HG03135 (cell line): ENCODE results near the gene CTIF.
A peak's percentile ranks its signal among the peaks of the same experiment; 100 is the strongest.

Experiments used
- ATAC-seq: cut with Tn5 transposase; IDR thresholded peaks from one replicate; pipeline ENCODE4 v1.9.1; 2021; ENCODE audit warnings: mild to moderate bottlenecking, moderate library complexity; ENCODE audit not compliant: unreplicated experiment

The CTIF gene

DNA sequence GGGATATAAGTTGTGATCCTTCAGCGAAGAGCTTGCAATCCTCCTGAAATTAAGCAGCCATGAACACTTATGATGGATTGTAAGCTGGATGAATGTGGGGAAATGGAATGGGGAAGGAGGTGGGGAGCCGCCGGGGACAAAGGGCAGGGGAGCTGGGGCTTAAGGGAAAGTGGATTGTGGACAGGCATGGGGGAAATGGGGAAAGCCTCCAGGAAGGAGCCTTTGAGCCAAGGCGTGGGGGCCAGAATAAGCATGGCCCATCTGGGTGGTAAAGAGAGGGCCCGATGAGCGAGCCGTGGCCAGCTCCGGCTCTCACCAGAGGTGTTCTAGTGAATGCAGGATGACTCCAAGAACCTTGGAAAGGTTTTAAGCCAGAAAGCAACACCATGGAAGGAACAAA, 288.0 kb downstream of the CTIF start:
- no peak for ATAC-seq

DNA sequence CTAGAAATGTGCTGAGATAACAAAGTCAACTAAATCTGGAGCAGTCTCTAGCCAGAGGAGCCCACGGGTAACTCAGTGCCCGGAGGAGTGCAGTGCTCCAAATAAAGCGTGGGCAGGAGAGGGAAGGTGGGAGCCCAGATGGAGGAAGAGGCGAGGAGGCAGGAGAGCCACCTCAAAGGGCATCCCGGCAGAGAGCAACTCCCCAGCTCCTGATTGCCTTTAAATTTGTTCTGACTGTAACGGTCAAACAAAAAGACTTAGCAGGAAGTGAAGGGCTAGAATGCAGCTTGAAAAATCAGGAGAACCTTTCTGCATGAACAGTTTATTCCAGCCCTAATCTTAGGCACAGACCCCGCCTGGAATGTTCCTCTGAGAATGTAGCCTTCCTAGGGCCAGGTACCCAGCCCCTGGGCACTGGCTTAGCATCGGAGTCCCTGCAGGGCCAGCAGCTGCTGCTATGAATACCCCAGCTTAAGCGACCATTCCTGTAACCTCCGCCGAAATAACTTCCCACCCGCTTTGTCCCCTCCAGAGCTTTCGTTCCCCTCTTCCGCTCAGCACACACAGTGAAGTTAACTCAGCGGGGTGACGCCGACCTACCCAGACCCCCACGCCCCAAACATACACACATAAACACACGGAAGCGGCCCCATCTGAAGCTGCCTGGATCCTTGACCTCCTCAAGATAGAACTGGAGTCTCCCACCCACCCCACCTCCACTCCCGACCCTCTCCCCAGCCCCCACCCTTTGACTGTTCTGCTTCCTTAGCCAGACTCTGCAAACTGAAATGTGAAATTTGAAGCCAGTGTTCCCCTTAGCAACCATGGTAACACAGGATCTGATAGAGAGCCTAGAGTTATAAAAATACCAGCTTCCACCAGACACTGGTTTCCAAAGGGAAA, 288.7 kb downstream of the CTIF start:
- ATAC-seq: no peak

DNA sequence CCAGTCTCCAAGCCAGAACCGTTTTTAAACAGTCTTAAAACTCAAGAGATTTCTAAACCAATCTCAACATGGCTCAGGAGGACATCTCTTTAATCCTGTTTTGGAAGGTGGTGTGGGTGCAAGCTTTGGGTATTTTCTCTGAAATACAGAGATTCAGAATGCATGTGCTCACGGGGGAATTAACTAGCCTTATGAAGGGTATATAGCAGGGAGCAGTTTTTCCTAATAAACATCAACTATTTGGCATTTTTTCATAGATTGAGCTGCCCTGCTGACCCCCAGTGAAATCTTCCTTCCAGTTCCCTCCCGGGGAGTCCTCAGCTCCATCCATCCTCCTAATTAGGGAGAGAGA, 289.3 kb downstream of the CTIF start:
- ATAC-seq: no peak

DNA sequence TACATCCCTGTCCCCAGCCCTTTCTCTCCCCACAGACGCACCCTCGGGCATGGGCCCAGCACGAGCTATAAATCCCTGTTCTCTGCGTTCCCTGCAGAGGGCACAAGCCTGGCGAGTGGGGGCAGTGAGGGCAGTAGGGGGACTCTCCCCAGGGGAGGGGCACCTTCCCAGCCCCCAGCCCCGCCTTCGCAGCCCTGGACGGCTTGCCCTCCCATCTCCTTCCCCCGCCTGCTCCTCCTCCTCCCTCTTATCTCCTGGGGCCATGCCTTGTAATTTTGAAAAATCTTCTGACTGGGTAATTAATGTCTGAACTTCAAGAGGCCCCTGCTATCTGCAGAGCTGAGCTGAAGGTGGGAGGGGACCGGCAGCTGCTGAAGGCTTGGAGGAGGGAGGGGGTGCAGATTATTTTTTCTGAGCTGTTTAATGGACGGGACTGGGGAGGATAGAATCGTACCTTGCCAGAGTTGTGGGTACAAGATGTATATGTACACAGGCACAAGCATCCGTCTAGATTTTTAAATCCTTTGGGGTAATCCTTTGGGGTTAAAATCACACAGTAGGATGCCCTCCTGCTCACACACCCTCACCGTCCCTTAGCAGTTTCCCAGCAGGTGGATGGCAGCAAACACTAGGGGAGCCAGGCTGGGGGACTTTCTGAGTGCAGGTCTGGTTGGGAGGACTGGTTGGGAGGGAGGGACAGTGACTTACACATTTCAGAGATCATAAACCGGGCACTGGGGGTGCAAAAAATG, 290.0 kb downstream of the CTIF start:
- no peak for ATAC-seq

DNA sequence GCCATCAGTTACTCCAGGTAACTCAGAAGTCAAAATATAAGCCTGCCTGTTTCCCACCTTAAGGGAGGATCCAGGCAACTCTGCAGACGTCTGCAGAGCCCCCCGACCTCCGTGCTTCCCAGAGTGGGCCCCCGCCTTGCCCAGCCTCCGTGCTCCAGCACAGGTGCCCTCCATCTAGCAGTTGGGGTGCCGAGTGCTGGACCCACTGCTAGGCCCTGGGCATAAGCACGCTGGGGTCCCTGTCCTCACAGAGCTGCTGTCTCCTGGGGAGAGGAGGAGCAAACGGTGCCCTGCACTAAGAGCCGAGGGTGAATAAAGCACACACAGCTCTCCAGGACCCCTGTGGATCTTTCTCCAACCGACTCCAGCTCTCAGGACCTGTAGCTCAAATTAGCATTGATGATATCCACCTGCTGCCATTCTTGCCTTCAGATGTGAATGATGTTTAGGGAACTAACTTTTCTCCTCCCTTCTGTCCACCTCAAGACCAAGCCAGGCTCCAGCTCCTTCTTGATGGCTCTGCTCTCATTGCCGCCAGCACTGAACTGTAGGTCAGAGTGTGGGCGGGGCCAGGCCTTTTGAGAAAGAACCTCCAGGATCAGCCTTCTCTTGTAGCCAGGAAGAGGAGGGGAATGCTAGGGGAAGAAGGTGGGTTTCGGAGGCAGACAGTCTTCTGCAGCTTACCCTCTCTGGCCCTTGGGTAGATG, 290.8 kb downstream of the CTIF start:
- ATAC-seq: no peak

DNA sequence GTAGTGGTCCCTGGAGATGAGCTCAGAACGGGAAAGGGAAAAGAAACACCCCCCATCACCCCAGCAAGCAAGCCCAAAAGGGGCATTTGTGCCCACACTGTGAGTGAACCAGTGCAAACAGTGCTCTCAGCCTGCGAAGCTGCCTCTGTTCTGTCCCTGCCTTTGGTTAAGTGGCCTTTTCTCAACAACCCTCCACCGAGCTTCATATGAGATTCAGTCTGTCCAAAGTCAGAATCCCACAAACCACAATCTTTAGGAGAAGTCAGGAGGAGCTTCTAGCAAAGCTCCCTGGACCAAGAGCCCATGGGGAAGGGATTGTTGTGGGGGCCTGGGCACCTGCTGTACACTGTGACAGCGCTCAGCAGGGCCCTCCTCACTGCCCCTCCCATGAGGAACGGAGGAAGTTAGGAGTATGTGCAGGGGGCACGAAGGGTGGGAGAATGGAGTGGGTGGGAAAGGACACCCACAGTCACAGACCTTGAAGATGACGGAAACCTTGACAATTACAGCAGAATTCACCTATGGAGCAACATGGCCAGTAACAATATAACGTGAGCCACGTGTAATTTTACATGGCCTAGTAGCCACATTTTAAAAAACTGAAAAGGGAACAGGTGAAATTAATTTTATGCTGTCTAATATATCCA, 292.4 kb downstream of the CTIF start:
- ATAC-seq: no peak

DNA sequence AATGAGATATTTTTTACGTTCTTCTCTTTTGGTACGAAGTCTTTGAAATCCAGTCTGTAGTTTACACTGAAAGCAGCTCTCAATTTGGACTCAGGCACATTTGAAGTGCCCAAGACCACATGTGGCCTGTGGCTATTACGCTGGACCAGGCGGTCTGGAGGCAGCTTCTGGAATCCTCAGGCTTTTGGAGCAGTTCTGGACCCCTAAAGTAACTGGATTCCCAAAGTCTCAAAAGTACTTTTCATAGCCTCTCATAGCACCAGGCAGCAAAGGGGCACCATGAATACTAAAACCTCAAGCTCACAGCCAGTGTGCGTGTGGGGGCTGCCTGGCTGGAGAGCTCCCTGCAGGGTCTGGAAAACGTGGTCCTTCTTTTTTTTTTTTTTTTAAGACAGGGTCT, 293.0 kb downstream of the CTIF start:
- ATAC-seq: no peak

DNA sequence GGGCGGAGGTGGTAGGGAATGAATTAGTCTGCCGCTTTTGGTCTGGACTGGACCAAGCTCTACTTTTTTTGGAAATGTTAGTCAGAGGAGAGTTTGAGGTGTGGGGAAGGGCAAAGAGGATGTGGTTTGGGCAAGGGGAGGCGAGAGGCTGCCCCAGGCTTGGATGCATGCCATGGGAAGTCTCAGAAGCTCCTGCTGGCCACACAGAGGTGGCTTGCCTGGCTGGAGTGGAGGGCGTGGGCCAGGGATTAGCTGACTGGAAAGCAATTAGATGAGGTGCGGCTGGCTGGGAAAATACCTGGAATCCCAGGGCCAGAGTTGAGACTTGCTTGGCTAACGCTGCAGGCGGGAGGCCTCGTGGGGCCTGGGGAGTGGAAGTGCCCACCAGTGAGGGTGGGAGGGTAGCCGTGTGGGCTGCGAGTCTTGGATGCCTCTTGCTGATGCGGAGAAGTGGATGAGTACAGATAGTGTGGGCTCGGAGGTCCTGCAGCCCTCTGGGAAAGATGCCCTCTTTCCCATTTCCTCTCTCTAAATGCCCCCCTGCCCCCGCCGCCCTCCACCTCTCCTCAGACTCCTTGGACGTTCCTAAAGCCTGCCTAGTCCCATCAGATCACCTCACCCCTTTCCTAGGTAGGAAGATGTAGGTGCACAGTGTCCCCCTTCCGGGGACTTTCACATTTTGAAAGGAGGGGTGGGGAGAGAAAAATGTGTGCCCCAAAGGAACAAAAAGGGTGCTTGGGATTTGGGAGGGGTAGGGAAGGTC, 294.3 kb downstream of the CTIF start:
- no peak for ATAC-seq

DNA sequence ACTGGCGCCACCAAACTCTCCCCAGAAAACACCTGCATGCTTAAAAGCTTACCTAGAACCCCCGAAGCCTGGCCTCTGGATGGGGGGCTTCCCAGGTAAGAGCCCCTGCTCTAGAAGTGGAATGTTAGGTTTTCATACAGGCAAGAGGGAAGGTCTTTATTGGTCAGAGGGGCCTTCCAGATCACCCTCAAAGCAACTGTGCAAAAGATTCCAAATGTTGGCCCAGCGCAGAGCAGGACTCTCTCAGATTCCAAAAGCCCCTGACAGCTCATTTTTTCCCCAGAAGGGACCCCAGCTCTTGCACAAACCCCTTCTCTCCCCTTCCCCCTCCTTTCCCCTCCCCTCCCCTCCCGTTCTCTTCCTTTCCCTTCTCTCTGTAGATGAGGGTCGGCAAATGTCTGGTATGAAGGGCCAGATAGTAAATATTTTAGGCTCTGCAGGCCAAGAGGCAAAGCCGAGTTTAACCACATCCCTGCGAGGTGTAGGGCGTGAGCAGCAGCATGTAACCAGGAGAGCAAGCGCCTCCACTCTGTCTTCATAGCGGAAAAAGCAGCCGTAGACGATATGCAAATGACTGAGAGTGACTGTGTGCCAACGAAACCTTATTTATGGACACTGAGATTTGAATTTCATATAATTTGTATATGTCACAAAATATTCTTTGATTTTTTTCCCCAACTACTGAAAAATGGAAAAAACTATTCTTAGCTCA, 295.0 kb downstream of the CTIF start:
- ATAC-seq: peak; percentile 71

DNA sequence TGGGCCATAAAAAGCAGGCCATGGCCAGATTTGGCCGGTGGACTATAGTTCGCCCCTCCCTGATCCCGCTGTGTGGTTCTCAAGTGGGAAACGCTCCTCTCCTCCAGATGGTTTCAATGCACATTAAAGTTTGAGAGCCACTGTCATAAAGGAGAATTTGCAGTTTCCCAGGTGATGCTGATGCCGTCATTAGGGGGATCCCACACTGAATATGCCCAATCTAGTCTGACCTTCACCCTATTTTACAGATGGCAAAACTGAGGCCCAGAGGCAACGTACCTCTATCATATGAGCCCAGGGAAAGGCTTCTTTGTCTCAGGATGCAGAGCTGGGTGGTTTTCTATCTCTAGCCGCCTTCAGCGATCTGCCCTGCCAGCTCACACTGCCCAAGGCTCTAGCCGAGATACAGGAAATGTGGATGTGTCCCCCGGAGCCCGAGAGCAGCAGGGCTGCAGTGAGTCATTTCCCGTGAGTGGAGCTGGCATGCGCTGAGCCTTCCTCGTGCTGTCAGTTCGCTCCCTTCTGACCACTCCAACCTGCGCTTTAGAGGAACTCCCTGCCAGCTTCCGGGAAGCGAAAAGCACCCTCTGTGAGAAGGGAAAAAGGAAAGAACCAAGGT, 295.7 kb downstream of the CTIF start:
- peak; percentile 55 for ATAC-seq

DNA sequence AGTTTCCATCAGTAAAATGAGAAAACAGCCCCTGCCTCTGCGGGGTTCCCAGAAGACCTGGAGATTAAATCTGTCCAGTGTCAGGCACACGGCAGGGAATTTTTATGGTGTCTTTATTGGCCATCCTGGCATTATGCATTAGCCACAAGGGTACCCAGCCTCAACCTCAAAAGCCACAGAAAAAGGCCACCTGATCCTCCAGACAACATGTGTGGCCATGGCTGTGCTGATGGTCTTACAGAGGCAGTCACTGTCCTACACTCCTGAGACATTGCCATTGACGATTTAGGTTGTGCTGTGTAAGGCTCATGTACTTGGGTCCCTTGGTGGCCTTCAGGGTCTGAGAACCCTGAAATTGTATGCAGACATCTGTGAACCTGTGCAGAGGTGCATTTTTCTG, 296.3 kb downstream of the CTIF start:
- no peak for ATAC-seq

DNA sequence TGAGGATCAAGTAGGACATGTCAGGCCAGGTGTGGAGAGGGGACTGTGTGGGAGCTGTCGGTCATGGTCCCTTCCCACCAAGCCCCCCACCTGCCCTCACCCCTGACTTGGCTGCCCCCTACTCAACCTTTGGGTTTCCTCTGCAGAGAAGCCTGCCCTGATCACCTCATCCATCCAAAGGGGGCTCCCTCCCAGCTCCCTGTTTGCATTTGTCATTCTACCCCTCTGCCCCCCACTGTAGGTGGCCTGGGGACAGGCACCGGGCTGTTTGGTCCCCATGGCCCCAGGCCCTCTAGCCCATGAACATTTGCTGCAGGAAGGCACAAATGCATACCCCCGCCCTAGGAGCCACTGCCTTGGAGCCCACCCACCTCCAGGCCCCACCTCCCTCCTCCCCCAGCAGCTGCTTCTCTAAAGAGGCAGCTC, 296.9 kb downstream of the CTIF start:
- ATAC-seq: no peak

DNA sequence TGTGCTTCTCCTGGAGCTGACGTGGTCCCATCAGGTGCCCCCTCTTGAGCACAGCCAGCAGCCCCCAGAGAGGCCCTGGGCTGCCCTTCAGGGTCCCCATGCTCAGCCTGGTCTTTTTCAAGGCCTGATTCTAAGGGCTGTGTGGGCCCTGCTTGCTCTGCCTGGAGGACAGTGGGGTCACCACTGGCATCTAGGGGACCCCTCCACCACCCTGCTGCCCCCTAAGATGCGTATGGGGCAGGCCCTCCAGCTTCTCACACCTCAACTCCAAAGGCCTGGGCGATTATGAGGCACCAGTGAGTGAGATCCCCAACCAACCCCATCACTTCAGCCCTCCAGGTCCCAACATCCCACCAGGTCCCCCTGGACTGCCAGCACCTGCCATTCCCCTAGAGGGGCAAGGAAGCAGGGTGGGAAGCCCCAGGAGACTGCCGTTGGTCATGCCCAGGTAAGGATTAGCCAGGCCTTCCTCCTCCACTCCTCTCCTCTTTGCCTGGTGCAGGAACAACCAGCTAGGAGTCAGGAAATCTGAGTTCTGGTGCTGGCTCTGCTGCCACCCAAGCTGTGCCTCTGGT, 297.5 kb downstream of the CTIF start:
- no peak for ATAC-seq

DNA sequence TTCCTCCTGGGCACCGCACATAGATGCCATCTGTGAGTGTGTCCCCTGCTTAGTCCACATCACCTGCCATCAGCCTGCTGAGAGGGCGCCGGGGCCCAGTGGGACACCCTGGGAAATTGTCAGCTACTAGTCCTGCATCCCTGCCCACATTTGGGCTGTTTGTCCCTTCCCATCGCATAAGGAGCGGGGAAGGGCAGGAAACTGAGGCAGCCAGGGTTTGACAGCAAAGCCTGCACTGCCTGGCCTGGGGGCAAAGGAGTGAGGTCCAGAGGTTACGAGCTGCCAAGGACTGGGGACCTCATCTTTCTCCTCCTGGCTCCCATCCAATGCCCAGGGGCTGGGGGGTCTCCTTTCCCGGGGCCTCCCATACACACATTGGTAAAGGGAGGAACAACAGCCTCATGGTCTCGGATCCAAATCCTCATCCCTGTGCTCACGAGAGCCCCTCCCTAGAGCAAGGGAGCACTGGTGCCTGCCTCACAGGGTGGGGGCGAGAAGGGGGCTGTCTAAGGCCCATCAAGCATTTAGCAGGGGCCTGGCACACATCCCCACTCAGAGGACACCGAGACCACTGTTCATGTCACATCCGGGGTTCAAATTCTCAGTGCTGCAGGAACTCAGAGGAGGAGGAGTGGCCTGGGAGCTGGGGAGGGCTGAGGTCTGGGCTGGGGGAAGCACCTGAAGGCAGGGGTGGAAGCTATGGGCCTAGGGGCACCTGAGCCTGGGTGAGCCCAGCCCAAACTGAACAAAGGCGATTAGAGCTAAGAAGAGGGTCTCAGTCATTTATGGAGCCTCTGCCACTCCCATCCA, 298.2 kb downstream of the CTIF start:
- no peak for ATAC-seq

DNA sequence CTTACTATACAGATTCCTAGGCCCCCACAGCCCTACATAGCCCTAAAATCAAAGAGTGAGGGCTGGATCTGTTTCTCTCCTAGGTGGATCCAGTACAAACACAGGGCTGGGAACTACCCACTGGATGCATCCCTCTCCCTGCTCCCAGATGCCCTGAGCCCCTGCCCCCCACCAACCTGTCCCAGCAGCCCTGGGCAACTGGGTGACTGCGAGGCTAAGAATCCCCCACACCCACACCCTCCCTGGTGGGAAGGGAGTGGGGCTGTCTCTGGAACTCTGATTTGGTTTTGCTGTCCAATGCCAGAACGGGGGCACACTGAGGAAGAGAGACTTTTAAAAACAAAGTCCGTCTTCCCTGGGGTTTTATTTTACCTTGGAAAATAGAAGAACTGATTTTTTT, 298.8 kb downstream of the CTIF start:
- ATAC-seq: no peak

DNA sequence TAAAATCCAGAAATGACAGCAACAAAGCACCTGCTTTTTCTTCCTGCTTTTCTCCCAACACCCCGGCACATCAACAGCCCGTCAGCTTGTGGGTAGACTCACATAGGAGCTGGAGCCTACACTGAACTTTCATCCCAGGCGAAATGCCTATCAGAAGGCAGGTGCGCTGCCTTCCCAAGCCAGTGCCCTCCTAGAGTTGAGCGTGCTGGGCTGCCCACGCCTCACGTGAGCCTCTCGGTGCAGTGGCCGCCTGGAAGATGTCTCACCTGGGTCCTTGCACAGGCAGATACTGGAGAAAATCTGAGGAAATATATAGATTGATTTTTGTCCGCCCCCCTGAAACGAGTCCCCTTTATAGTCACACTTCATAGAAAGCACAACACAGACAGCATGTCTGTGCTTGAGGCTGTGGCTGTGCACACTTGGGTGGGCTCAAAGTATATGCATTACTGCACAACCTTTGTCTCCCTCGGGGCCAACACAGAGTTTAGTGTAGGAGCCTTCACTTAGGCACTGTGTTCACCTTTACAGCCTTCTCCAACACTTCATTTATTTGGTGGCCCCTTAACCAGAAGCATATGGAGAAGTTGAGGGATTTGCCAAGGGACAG, 299.4 kb downstream of the CTIF start:
- ATAC-seq: no peak

DNA sequence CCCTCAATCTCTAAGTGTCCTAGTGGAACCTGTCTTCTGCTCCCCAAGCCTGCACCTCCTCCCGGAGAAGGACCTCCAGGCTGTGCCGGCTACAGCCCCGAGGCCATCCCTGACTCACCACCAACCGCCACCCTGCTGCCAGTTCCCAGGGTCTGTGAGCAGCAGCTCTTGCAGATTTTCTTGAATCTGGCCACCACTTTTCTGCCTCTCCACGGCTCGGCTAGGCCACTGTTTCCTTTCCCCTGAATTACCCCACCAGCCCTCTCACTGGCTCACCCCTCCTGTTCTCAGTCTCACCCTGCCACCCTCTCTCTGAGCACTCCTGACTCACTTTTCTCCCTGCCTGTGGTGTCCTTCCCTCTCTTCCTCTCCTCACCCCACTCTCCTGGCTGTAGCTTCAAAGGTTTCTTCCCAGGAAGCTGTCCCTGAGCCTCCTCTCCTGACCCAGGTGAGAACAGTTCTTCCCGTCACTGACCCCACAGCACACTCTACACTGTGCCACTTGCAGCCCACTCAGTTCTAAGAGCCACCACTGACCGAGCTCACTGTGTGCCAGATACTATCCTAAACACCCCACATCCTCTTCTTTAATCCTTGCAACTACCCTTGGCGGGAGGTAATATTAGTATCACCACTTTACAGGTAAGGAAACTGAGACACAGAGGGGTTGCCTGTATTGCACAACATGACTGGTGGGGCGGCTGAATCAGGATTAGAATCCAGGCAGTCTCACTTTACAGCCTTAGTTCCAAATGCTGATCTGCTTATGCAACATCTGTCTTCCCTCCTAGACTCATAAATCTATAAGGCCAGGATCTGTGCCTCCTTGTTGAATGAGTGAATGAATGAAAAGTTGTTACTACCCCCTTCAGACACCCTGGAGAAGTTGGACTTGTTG, 300.3 kb downstream of the CTIF start:
- ATAC-seq: no peak
